H1 (cell line): Measurements from ENCODE around the gene TRIP13. TPM values are rescaled to one million over a fixed set of nuclear protein-coding genes. Genes with fewer than 3 reads are reported as not detected.
"Not testable (repeated sequence)": the region's sequence is repeated elsewhere in the genome, so short reads cannot be mapped to it uniquely, and the experiment has no call there.

Experiments
- CTCF ChIA-PET: fragments of 300-600 bp; sonication (Branson Sonifier 250); formaldehyde crosslinking; loops from one replicate; lab custom pipeline; 2021; ENCODE audit not compliant: partially characterized antibody; lab: Charles Lee
- POLR2A ChIA-PET: fragments of 300-600 bp; sonication (Branson Sonifier 250); formaldehyde crosslinking; loops from one replicate; lab custom pipeline; 2021; ENCODE audit warnings: inconsistent platforms; ENCODE audit not compliant: partially characterized antibody; lab: Charles Lee
- DNase-seq, 2 experiments: peaks; one replicate each; pipeline versions ENCODE4 v3.0.0 to v3.0.0-alpha.2; 2010 to 2022; ENCODE audit warnings: low spot score in 2 of 2, low read depth in 1 of 2, mixed read lengths in 1 of 2
- FAIRE-seq: peaks from 2 replicates; lab custom pipeline; 2011; peaks lifted over from hg19 to GRCh38; lab: Jason Lieb, UNC
- H2AFZ ChIP-seq: 2 replicates; pipeline ENCODE4 v1.8.1; 2012; ENCODE audit warnings: low read length, inconsistent platforms
- H2AK5ac ChIP-seq: 2 replicates; pipeline ENCODE4 v1.6.1; 2013; ENCODE audit warnings: low read depth, low read length
- H2BK120ac ChIP-seq: replicated peaks from 2 replicates; pipeline ENCODE3; 2013; ENCODE audit warnings: low read depth, low read length, inconsistent platforms
- H2BK12ac ChIP-seq: 2 replicates; pipeline ENCODE4 v1.6.1; 2013; ENCODE audit warnings: low read depth, low read length
- H2BK15ac ChIP-seq: 2 replicates; pipeline ENCODE4 v1.6.1; 2013; ENCODE audit warnings: low read length
- H2BK20ac ChIP-seq: 2 replicates; pipeline ENCODE4 v1.6.1; 2013; ENCODE audit warnings: low read length
- H2BK5ac ChIP-seq: 2 replicates; pipeline ENCODE4 v1.6.1; 2013; ENCODE audit warnings: low read depth, low read length
- H3K14ac ChIP-seq: 2 replicates; pipeline ENCODE4 v1.6.1; 2013; ENCODE audit warnings: inconsistent platforms; ENCODE audit not compliant: insufficient read length
- H3K18ac ChIP-seq: 2 replicates; pipeline ENCODE4 v1.6.1; 2013; ENCODE audit warnings: low read length; ENCODE audit errors: extremely low read depth
- H3K23ac ChIP-seq: 2 replicates; pipeline ENCODE4 v1.6.1; 2013; ENCODE audit warnings: inconsistent platforms; ENCODE audit not compliant: insufficient read length
- H3K23me2 ChIP-seq: 2 replicates; pipeline ENCODE4 v1.6.1; 2013; ENCODE audit warnings: low read depth, low read length
- H3K27ac ChIP-seq: 2 replicates; pipeline ENCODE4 v1.6.1; 2011; ENCODE audit warnings: low read depth, low read length, inconsistent platforms
- H3K27me3 ChIP-seq, 4 experiments: replicated peaks in 1 of 4; 1 replicate in 1 of 4; 2 replicates in 3 of 4; pipeline versions ENCODE4 v1.6.1 to v1.8.1; 2011 to 2013; ENCODE audit warnings: low read length in 3 of 4, mild to moderate bottlenecking in 3 of 4, inconsistent platforms in 2 of 4, mixed read lengths in 2 of 4, moderate library complexity in 1 of 4; ENCODE audit not compliant: control insufficient read depth in 3 of 4, insufficient read depth in 3 of 4; ENCODE audit errors: extremely low read depth in 1 of 4
- H3K36me3 ChIP-seq, 4 experiments: 2 replicates each; pipeline versions ENCODE4 v1.6.1 to v1.8.1; 2011 to 2013; ENCODE audit warnings: mild to moderate bottlenecking in 4 of 4, low read length in 3 of 4, moderate library complexity in 2 of 4, control low read depth in 1 of 4, inconsistent platforms in 1 of 4; ENCODE audit not compliant: insufficient read depth in 4 of 4, control insufficient read depth in 2 of 4
- H3K4ac ChIP-seq: replicated peaks from 2 replicates; pipeline ENCODE3; 2013; ENCODE audit warnings: low read length, low read depth, mixed read lengths, inconsistent platforms; ENCODE audit not compliant: insufficient read length
- H3K4me1 ChIP-seq, 4 experiments: replicated peaks in 1 of 4; 1 replicate in 1 of 4; 2 replicates in 3 of 4; pipeline versions ENCODE4 v1.6.1 to v1.8.1; 2011 to 2013; ENCODE audit warnings: low read length in 3 of 4, inconsistent platforms in 2 of 4, mixed read lengths in 1 of 4; ENCODE audit not compliant: insufficient read depth in 4 of 4, control insufficient read depth in 3 of 4
- H3K4me2 ChIP-seq, 2 experiments: 2 replicates each; pipeline versions ENCODE4 v1.6.1 to v1.8.1; 2011 to 2013; ENCODE audit warnings: low read depth in 2 of 2, low read length in 2 of 2, control low read depth in 1 of 2, inconsistent platforms in 1 of 2, mild to moderate bottlenecking in 1 of 2; ENCODE audit not compliant: insufficient read depth in 1 of 2
- H3K4me3 ChIP-seq, 4 experiments: fragments of 200-600, 300-600 bp in 1 of 4; sonication (generic), shearing (Covaris generic), sonication (Bioruptor Twin) in 1 of 4; 2 replicates each; pipeline versions ENCODE4 v1.5.1 to v1.8.1; 2011 to 2016; ENCODE audit warnings: low read length in 4 of 4, low read depth in 3 of 4, control low read depth in 2 of 4, inconsistent platforms in 2 of 4, mild to moderate bottlenecking in 2 of 4, mixed read lengths in 1 of 4, moderate library complexity in 1 of 4; ENCODE audit not compliant: insufficient read depth in 2 of 4; ENCODE audit errors: extremely low read depth in 1 of 4
- H3K56ac ChIP-seq: replicated peaks from 2 replicates; pipeline ENCODE3; 2013; ENCODE audit warnings: low read depth, mild to moderate bottlenecking, mixed read lengths, low read length, inconsistent platforms; ENCODE audit not compliant: insufficient read length
- H3K79me1 ChIP-seq: 2 replicates; pipeline ENCODE4 v1.6.1; 2013; ENCODE audit warnings: low read depth, low read length, control low read depth
- H3K79me2 ChIP-seq, 2 experiments: 2 replicates each; pipeline versions ENCODE4 v1.6.1 to v1.8.1; 2012 to 2013; ENCODE audit warnings: low read length in 2 of 2, mild to moderate bottlenecking in 2 of 2, inconsistent platforms in 1 of 2; ENCODE audit not compliant: insufficient read depth in 2 of 2, control insufficient read depth in 1 of 2
- H3K9ac ChIP-seq, 4 experiments: replicated peaks in 1 of 4; 1 replicate in 1 of 4; 2 replicates in 3 of 4; pipeline versions ENCODE4 v1.6.1 to v1.8.1; 2011 to 2013; ENCODE audit warnings: low read depth in 3 of 4, low read length in 3 of 4, control low read depth in 2 of 4, mild to moderate bottlenecking in 2 of 4, moderate library complexity in 2 of 4, inconsistent platforms in 1 of 4; ENCODE audit errors: extremely low read depth in 1 of 4
- H3K9me3 ChIP-seq, 2 experiments: 2 replicates each; pipeline versions ENCODE4 v1.6.1 to v1.8.1; 2012 to 2013; ENCODE audit warnings: mild to moderate bottlenecking in 2 of 2, moderate library complexity in 2 of 2, control low read depth in 1 of 2, inconsistent platforms in 1 of 2, low read depth in 1 of 2, low read length in 1 of 2, mixed read lengths in 1 of 2; ENCODE audit not compliant: insufficient read depth in 2 of 2
- H4K20me1 ChIP-seq, 2 experiments: replicated peaks in 1 of 2; 2 replicates each; pipeline versions ENCODE3 to v1.8.1; 2011 to 2013; ENCODE audit warnings: inconsistent platforms in 2 of 2, low read length in 2 of 2, mild to moderate bottlenecking in 1 of 2; ENCODE audit not compliant: insufficient read depth in 2 of 2, control insufficient read depth in 1 of 2
- H4K5ac ChIP-seq: 2 replicates; pipeline ENCODE4 v1.6.1; 2013; ENCODE audit warnings: low read length, low read depth, mixed read lengths, inconsistent platforms; ENCODE audit not compliant: insufficient read length
- H4K8ac ChIP-seq: 2 replicates; pipeline ENCODE4 v1.8.0; 2013; ENCODE audit warnings: mild to moderate bottlenecking, moderate library complexity, low read length, inconsistent platforms; ENCODE audit not compliant: insufficient read depth; ENCODE audit errors: extremely low read depth
- H4K91ac ChIP-seq: replicated peaks from 2 replicates; pipeline ENCODE3; 2013; ENCODE audit warnings: low read length, mixed read lengths, inconsistent platforms; ENCODE audit not compliant: insufficient read length
- WGBS, 2 experiments: shearing (Covaris generic) in 1 of 2; methylation state at CpG; one replicate each; pipeline versions ENCODE4 v1.1.6 to v1.1.7; 2013 to 2015; ENCODE audit warnings: low lambda C conversion rate in 2 of 2, mixed read lengths in 2 of 2, inconsistent platforms in 1 of 2, low coverage in 1 of 2, missing lambda C conversion rate in 1 of 2; ENCODE audit not compliant: insufficient replicate concordance in 2 of 2, insufficient coverage in 1 of 2, insufficient read length in 1 of 2; ENCODE audit errors: extremely low coverage in 1 of 2, missing lambda C conversion rate in 1 of 2; 5-methylcytosine and 5-hydroxymethylcytosine counted together
- polyA plus RNA-seq, 7 experiments: library from polyadenylated mRNA; depleted of rRNA in 3 of 7; stranded (reverse) in 5 of 7; unstranded in 2 of 7; fragments of >200 nt in 5 of 7; fragments of 200-250 nt in 2 of 7; gene quantifications; 1 replicate in 5 of 7; 2 replicates in 1 of 7; 4 replicates in 1 of 7; pipeline versions ENCODE4 v1.2.1 to v1.2.3, GENCODE V29; 2011 to 2013; ENCODE audit warnings: missing spikeins in 2 of 7, mixed read lengths in 2 of 7
- total RNA-seq: library from RNA; stranded (reverse); fragmentation: NEBNext Ultra II Directional; extraction: Animal tissue kit (Norgen Biotek cat#: 25700); gene quantifications from 2 replicates; pipeline ENCODE4 v1.2.1, GENCODE V29; 2021

Gene TRIP13
- total and polyA plus RNA-seq, 2 of the 8 experiments (the other 6 are each of a cell fraction or from before 2014, with no cell fraction given): 20.0 to 39.2 TPM

- H3K56ac ChIP-seq, H2BK20ac ChIP-seq, H3K23me2 ChIP-seq, H2BK5ac ChIP-seq, H3K9me3 ChIP-seq, H3K4me1 ChIP-seq, DNase-seq, H2BK15ac ChIP-seq, H3K4me2 ChIP-seq, H2AK5ac ChIP-seq, H3K23ac ChIP-seq, POLR2A ChIA-PET, H4K5ac ChIP-seq, H3K18ac ChIP-seq, H3K79me2 ChIP-seq, H2AFZ ChIP-seq, CTCF ChIA-PET, H3K27me3 ChIP-seq, H2BK12ac ChIP-seq, H3K79me1 ChIP-seq, H3K14ac ChIP-seq, H3K4me3 ChIP-seq, H3K9ac ChIP-seq, H4K91ac ChIP-seq, H3K27ac ChIP-seq, H3K36me3 ChIP-seq, H3K4ac ChIP-seq, H2BK120ac ChIP-seq, H4K20me1 ChIP-seq, H4K8ac ChIP-seq: not testable (repeated sequence)
- FAIRE-seq: peak; percentile 79
- WGBS, 2 experiments: 91% methylated on average over 21 of the region's 35 CpGs; no CpG with 5 or more reads in 1 of the 2 experiments
Observed at GRCh38 chr5:845676-846601, 46.7 kb upstream of the TRIP13 start.
